Measurements from ENCODE around the gene IYD.
A peak's percentile ranks its signal among the peaks of the same experiment; 100 is the strongest.

Gene IYD

GRCh38 chr6:150391414-150391813 lies 22.6 kb downstream of the IYD start:
- TF ChIP-seq CTCF (IDR thresholded peaks at IDR 0.05) = no peak

GRCh38 chr6:150391890-150392289 lies 23.1 kb downstream of the IYD start:
- TF ChIP-seq CTCF (IDR thresholded peaks at IDR 0.05) = no peak

- TF ChIP-seq CTCF (IDR thresholded peaks at IDR 0.05) = no peak
These were observed 23.8 kb downstream of the IYD start for GRCh38 chr6:150392452-150393220.

GRCh38 chr6:150394053-150394898 lies 25.5 kb downstream of the IYD start:
- TF ChIP-seq CTCF (IDR thresholded peaks at IDR 0.05) = no peak

GRCh38 chr6:150394899-150395295 lies 26.1 kb downstream of the IYD start:
- TF ChIP-seq CTCF (IDR thresholded peaks at IDR 0.05) = no peak

GRCh38 chr6:150395388-150396009 lies 26.7 kb downstream of the IYD start:
- peak; percentile 79 for TF ChIP-seq CTCF (IDR thresholded peaks at IDR 0.05)

- no peak for TF ChIP-seq CTCF (IDR thresholded peaks at IDR 0.05)
These were observed 34.8 kb downstream of the IYD start for GRCh38 chr6:150403458-150404246.

Measured in LNCAP (cell line).